Kidney epithelial cell (primary cell): Measurements from ENCODE around the gene NEURL1B. TPM values are rescaled to one million over a fixed set of nuclear protein-coding genes. Genes with fewer than 3 reads are reported as not detected.

Source experiments
- DNase-seq: peaks from one replicate; pipeline ENCODE4 v3.0.0-alpha.2; 2010; ENCODE audit warnings: low read depth
- H3K27me3 ChIP-seq: 2 replicates; pipeline ENCODE4 v1.6.0; 2011; ENCODE audit warnings: low read length; ENCODE audit not compliant: control insufficient read depth, insufficient read depth
- H3K36me3 ChIP-seq: 2 replicates; pipeline ENCODE4 v1.5.1; 2011; ENCODE audit warnings: low read length; ENCODE audit not compliant: control insufficient read depth, insufficient read depth
- H3K4me3 ChIP-seq: 2 replicates; pipeline ENCODE4 v1.5.1; 2011; ENCODE audit warnings: low read depth, mild to moderate bottlenecking, control low read depth, low read length
- CTCF ChIP-seq: IDR thresholded peaks from 2 replicates; pipeline ENCODE4 v1.5.1; 2011; ENCODE audit warnings: mild to moderate bottlenecking, moderate library complexity, low read length, control low read depth, inconsistent platforms; ENCODE audit not compliant: insufficient read depth, poor library complexity, severe bottlenecking
- total RNA-seq: library from RNA; depleted of rRNA; stranded (reverse); fragments of >200 nt; gene quantifications from 2 replicates; pipeline ENCODE4 v1.2.3, GENCODE V29; 2015

Gene NEURL1B
- total RNA-seq, 1 donor from 2014 or later, result 5.1 TPM

GRCh38 chr5:172723508-172723907 is 82.4 kb downstream of the NEURL1B start:
- no peaks in the 10 kb centered on the region for H3K27me3 ChIP-seq
- H3K36me3 ChIP-seq, result no peaks in the 10 kb centered on the region
- H3K4me3 ChIP-seq, result no peak overlapping the region
- no peak for TF ChIP-seq CTCF
- no peak for DNase-seq

- TF ChIP-seq CTCF, result no peak
- Histone ChIP-seq H3K27me3 (no peaks in the 10 kb centered on the region), H3K36me3 (no peaks in the 10 kb centered on the region), H3K4me3 (no peak overlapping the region)
- no peak for DNase-seq
Observed at GRCh38 chr5:172724242-172725183, 83.5 kb downstream of the NEURL1B start.

GRCh38 chr5:172725273-172725672 is 84.2 kb downstream of the NEURL1B start:
- no peak overlapping the region for H3K4me3 ChIP-seq
- no peak for TF ChIP-seq CTCF
- no peak for DNase-seq
- no peaks in the 10 kb centered on the region for H3K36me3 ChIP-seq
- no peaks in the 10 kb centered on the region for H3K27me3 ChIP-seq

- no peak for TF ChIP-seq CTCF
- Histone ChIP-seq H3K27me3 (no peaks in the 10 kb centered on the region), H3K36me3 (no peaks in the 10 kb centered on the region), H3K4me3 (no peak overlapping the region)
- no peak for DNase-seq
Observed at GRCh38 chr5:172725785-172726184, 84.7 kb downstream of the NEURL1B start.

GRCh38 chr5:172726966-172727365 is 85.9 kb downstream of the NEURL1B start:
- no peak for TF ChIP-seq CTCF
- Histone ChIP-seq H3K36me3 (no peaks in the 10 kb centered on the region), H3K27me3 (no peaks in the 10 kb centered on the region), H3K4me3 (no peak overlapping the region)
- DNase-seq, result no peak
